Caco-2 (cell line): ENCODE data around the gene IRAK3. TPM values are rescaled to one million over a fixed set of nuclear protein-coding genes. Genes with fewer than 3 reads are reported as not detected.
"Not testable (repeated sequence)": the region's sequence is repeated elsewhere in the genome, so short reads cannot be mapped to it uniquely, and the experiment has no call there.

Source experiments
- BruUV-seq: library from RNA; stranded (reverse); fragments of 400-500 nt; replicated peaks from 2 replicates; lab custom pipeline; 2021; lab: Mats Ljungman, UMichigan
- CTCF ChIA-PET: fragments of 300-600 bp; sonication (Branson Sonifier 250); formaldehyde crosslinking; loops from one replicate; lab custom pipeline; 2022; ENCODE audit warnings: antibody characterized with exemption; lab: Charles Lee
- POLR2A ChIA-PET: fragments of 300-600 bp; sonication (Branson Sonifier 250); formaldehyde crosslinking; loops from one replicate; lab custom pipeline; 2022; ENCODE audit warnings: antibody characterized with exemption; lab: Charles Lee
- DNase-seq, 2 experiments: peaks; one replicate each; pipeline versions ENCODE4 v3.0.0 to v3.0.0-alpha.2; 2020 to 2022
- H3K27me3 ChIP-seq: replicated peaks from 2 replicates; pipeline ENCODE4 v1.6.0; 2011; ENCODE audit warnings: low read length; ENCODE audit not compliant: control insufficient read depth, insufficient read depth
- H3K36me3 ChIP-seq: 2 replicates; pipeline ENCODE4 v1.5.1; 2011; ENCODE audit warnings: low read length; ENCODE audit not compliant: control insufficient read depth, insufficient read depth
- H3K4me1 ChIP-seq: fragments of 250-450 bp; sonication (Bioruptor Pico); 2 replicates; pipeline ENCODE4 v1.5.1; 2020; ENCODE audit warnings: mild to moderate bottlenecking
- H3K4me3 ChIP-seq: 2 replicates; pipeline ENCODE4 v1.5.1; 2011; ENCODE audit warnings: low read depth, mild to moderate bottlenecking, control low read depth, low read length
- H3K9me3 ChIP-seq: fragments of 250-450 bp; sonication (Bioruptor Pico); 2 replicates; pipeline ENCODE4 v1.5.1; 2020; ENCODE audit warnings: mild to moderate bottlenecking, moderate library complexity
- H3K27ac Mint-ChIP-seq: one replicate; pipeline ENCODE4 v1.8.0; 2022; ENCODE audit warnings: mixed read lengths; ENCODE audit not compliant: unreplicated experiment
- H3K27me3 Mint-ChIP-seq: one replicate; pipeline ENCODE4 v1.8.0; 2022; ENCODE audit warnings: mixed read lengths; ENCODE audit not compliant: insufficient read depth, unreplicated experiment
- H3K36me3 Mint-ChIP-seq: one replicate; pipeline ENCODE4 v1.8.0; 2022; ENCODE audit warnings: mild to moderate bottlenecking, mixed read lengths; ENCODE audit not compliant: insufficient read depth, unreplicated experiment
- H3K4me1 Mint-ChIP-seq: one replicate; pipeline ENCODE4 v1.8.0; 2022; ENCODE audit warnings: low read depth, mixed read lengths; ENCODE audit not compliant: unreplicated experiment
- H3K4me3 Mint-ChIP-seq: one replicate; pipeline ENCODE4 v1.8.0; 2022; ENCODE audit warnings: mild to moderate bottlenecking, moderate library complexity, mixed read lengths; ENCODE audit not compliant: unreplicated experiment
- H3K9me3 Mint-ChIP-seq: one replicate; pipeline ENCODE4 v1.8.0; 2022; ENCODE audit warnings: mixed read lengths; ENCODE audit not compliant: unreplicated experiment
- CTCF ChIP-seq, 2 experiments: fragments of 200-600 bp in 1 of 2; IDR thresholded peaks; 1 replicate in 1 of 2; 2 replicates in 1 of 2; pipeline versions ENCODE4 v1.5.1 to v1.8.0; 2011 to 2022; ENCODE audit warnings: antibody characterized with exemption in 1 of 2, control low read depth in 1 of 2, inconsistent platforms in 1 of 2, low read depth in 1 of 2, low read length in 1 of 2, mild to moderate bottlenecking in 1 of 2, moderate library complexity in 1 of 2; ENCODE audit not compliant: insufficient read depth in 1 of 2, severe bottlenecking in 1 of 2, unreplicated experiment in 1 of 2
- intact Hi-C: fragments of 100-400 bp; cut with micrococcal nuclease; formaldehyde crosslinking; loops from one replicate; pipeline ENCODE4 v1.10.0; 2022; ENCODE audit not compliant: unreplicated experiment
- total RNA-seq: library from RNA; stranded (reverse); gene quantifications from 2 replicates; pipeline ENCODE4 v1.2.3, GENCODE V29; 2022

Gene IRAK3
- total RNA-seq, 1 experiment from 2014 or later, result not detected

GRCh38 chr12:66176105-66176900 is 12.7 kb upstream of the IRAK3 start:
- intact Hi-C loops, result no loop called here
- Histone ChIP-seq H3K9me3 (peaks cover 5% of the 10 kb centered on the region; the same call in 1 of the 2 replicates), H3K36me3 (no peaks in the 10 kb centered on the region), H3K4me1 (peaks cover 10% of the 10 kb centered on the region), H3K27me3 (no peaks in the 10 kb centered on the region; the same call in 1 of the 2 replicates), H3K4me3 (no peak overlapping the region)
- no peak overlapping the region for H3K27ac Mint-ChIP-seq
- no TSS peak for BruUV-seq
- POLR2A ChIA-PET, result no interaction called here
- H3K4me3 Mint-ChIP-seq, result no peak overlapping the region
- H3K4me1 Mint-ChIP-seq, result no peaks in the 10 kb centered on the region
- H3K36me3 Mint-ChIP-seq, result no peaks in the 10 kb centered on the region
- no peak for DNase-seq
- no peaks in the 10 kb centered on the region for H3K9me3 Mint-ChIP-seq
- TF ChIP-seq CTCF (IDR thresholded peaks at IDR 0.05; ENCODE audit: insufficient read depth in 1 of 2, low read depth in 1 of 2, low read length in 1 of 2, severe bottlenecking in 1 of 2, unreplicated experiment in 1 of 2), result no peak
- peaks cover 8% of the 10 kb centered on the region for H3K27me3 Mint-ChIP-seq
- CTCF ChIA-PET, result interaction anchor here (0.6 to 0.7 kb wide), 2 partner anchors 11 to 26 kb away, joined by 3 read pairs; no protein-coding TSS in a partner anchor

- intact Hi-C loops, result no loop called here
- no peak for TF ChIP-seq CTCF (IDR thresholded peaks at IDR 0.05; ENCODE audit: insufficient read depth in 1 of 2, low read depth in 1 of 2, low read length in 1 of 2, severe bottlenecking in 1 of 2, unreplicated experiment in 1 of 2)
- H3K9me3 ChIP-seq, result no peaks in the 10 kb centered on the region
- DNase-seq, result no peak
- no peaks in the 10 kb centered on the region; the same call in 1 of the 2 replicates for H3K27me3 ChIP-seq
- Mint-ChIP-seq H3K4me3 (no peak overlapping the region), H3K36me3 (no peaks in the 10 kb centered on the region), H3K27me3 (peaks cover 8% of the 10 kb centered on the region), H3K27ac (no peak overlapping the region), H3K9me3 (peaks cover 12% of the 10 kb centered on the region), H3K4me1 (no peaks in the 10 kb centered on the region)
- ChIA-PET POLR2A (no interaction called here), CTCF (interaction anchor here (0.8 kb wide), 1 partner anchor 1975 kb away, joined by 3 read pairs; no protein-coding TSS in a partner anchor)
- H3K4me3 ChIP-seq, result no peak overlapping the region
- no peaks in the 10 kb centered on the region for H3K4me1 ChIP-seq
- H3K36me3 ChIP-seq, result no peaks in the 10 kb centered on the region
- BruUV-seq, result no TSS peak
These were observed 6.1 kb upstream of the IRAK3 start for GRCh38 chr12:66182956-66183355.

GRCh38 chr12:66184822-66185221 is 4.2 kb upstream of the IRAK3 start:
- BruUV-seq, H3K27me3 Mint-ChIP-seq, DNase-seq, H3K27me3 ChIP-seq, POLR2A ChIA-PET, H3K36me3 Mint-ChIP-seq, intact Hi-C loops, H3K4me3 ChIP-seq, H3K9me3 ChIP-seq, CTCF ChIA-PET, H3K36me3 ChIP-seq, H3K27ac Mint-ChIP-seq, H3K4me1 Mint-ChIP-seq, H3K4me1 ChIP-seq, H3K4me3 Mint-ChIP-seq: not testable (repeated sequence)
- peaks cover 12% of the 10 kb centered on the region for H3K9me3 Mint-ChIP-seq
